Kidney epithelial cell (primary cell): ENCODE results near the gene COL11A2. TPM values are rescaled to one million over a fixed set of nuclear protein-coding genes. Genes with fewer than 3 reads are reported as not detected.

Experiments used
- DNase-seq: peaks from one replicate; pipeline ENCODE4 v3.0.0-alpha.2; 2010; ENCODE audit warnings: low read depth
- H3K27me3 ChIP-seq: 2 replicates; pipeline ENCODE4 v1.6.0; 2011; ENCODE audit warnings: low read length; ENCODE audit not compliant: control insufficient read depth, insufficient read depth
- H3K36me3 ChIP-seq: 2 replicates; pipeline ENCODE4 v1.5.1; 2011; ENCODE audit warnings: low read length; ENCODE audit not compliant: control insufficient read depth, insufficient read depth
- H3K4me3 ChIP-seq: 2 replicates; pipeline ENCODE4 v1.5.1; 2011; ENCODE audit warnings: low read depth, mild to moderate bottlenecking, control low read depth, low read length
- total RNA-seq: library from RNA; depleted of rRNA; stranded (reverse); fragments of >200 nt; gene quantifications from 2 replicates; pipeline ENCODE4 v1.2.3, GENCODE V29; 2015
- TF ChIP-seq, protein P1 (sequence below): IDR thresholded peaks from 2 replicates; pipeline ENCODE4 v1.5.1; 2011; ENCODE audit warnings: mild to moderate bottlenecking, moderate library complexity, low read length, control low read depth, inconsistent platforms; ENCODE audit not compliant: insufficient read depth, poor library complexity, severe bottlenecking

COL11A2 gene
- total RNA-seq, 1 donor from 2014 or later = 0.38 TPM

DNA sequence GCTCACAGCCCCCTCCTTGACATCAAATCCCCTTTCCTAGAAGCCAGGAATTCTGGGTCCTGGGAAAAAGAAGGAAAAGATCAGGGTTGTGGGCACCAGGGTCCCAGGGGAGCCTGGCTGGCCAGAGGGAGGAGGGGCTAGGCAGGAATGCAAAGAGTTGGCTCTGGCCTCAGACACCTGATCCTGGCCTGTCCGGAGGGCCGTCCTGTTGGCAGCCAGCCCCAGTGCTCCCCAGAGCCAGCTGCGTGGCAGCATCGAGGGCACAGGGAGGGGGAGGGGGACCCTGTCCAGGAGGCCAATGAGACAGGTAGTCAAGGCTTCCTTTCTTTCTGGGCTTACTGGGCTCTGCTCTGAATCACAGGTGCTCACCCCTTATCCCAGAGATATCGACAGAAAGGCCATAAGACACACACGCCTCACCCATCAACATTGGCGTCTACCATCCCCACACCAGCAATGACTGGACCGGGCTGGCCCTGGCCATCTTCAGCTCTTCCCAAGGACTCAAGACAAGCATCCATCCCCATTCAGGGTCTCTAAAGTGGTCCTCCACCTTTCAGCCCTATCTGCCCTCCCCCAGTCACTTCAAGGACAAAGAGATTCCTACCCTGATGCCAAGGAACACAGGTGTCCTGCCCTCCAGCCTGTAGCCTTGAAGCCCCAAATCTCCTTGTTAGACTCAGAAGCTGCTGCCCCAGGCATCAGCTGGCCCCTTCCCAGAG lies 723 bp downstream of the COL11A2 start:
- Histone ChIP-seq H3K4me3 (no peak overlapping the region), H3K27me3 (peaks cover 29% of the 10 kb centered on the region), H3K36me3 (peaks cover 2% of the 10 kb centered on the region)
- TF ChIP-seq, protein P1, sequence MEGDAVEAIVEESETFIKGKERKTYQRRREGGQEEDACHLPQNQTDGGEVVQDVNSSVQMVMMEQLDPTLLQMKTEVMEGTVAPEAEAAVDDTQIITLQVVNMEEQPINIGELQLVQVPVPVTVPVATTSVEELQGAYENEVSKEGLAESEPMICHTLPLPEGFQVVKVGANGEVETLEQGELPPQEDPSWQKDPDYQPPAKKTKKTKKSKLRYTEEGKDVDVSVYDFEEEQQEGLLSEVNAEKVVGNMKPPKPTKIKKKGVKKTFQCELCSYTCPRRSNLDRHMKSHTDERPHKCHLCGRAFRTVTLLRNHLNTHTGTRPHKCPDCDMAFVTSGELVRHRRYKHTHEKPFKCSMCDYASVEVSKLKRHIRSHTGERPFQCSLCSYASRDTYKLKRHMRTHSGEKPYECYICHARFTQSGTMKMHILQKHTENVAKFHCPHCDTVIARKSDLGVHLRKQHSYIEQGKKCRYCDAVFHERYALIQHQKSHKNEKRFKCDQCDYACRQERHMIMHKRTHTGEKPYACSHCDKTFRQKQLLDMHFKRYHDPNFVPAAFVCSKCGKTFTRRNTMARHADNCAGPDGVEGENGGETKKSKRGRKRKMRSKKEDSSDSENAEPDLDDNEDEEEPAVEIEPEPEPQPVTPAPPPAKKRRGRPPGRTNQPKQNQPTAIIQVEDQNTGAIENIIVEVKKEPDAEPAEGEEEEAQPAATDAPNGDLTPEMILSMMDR = no peak
- no peak for DNase-seq

DNA sequence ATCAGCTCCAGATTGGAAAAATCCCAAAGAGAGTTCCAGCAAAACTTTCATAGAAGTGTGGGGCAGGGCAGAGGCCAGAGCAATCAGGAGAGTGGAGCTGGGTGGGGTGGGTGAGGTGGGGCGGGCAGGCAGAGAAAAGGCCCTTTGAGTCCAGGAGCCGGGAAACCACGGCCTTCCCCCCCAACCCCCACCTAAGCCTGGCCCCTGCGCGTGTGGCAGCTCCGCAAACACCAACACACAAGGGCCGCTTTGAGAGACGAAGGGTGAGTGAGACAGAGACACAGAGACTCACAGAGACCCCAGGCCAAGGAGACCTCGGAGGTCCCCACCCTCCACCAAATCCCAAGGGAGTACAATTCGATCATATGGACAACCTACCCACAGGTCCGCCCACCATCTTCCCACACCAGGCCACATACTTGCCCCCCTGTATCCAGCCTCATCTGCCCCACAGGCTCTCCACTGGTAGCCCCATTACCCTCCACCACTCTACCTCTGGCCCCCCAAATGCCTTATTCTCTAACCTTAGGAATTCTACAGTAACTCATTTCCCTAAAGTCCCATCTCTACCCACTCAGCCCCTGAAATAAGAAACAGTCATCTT lies 1.7 kb downstream of the COL11A2 start:
- TF ChIP-seq, protein P1 = no peak
- DNase-seq = no peak
- Histone ChIP-seq H3K4me3 (no peak overlapping the region), H3K36me3 (peaks cover 2% of the 10 kb centered on the region), H3K27me3 (peaks cover 36% of the 10 kb centered on the region)

DNA sequence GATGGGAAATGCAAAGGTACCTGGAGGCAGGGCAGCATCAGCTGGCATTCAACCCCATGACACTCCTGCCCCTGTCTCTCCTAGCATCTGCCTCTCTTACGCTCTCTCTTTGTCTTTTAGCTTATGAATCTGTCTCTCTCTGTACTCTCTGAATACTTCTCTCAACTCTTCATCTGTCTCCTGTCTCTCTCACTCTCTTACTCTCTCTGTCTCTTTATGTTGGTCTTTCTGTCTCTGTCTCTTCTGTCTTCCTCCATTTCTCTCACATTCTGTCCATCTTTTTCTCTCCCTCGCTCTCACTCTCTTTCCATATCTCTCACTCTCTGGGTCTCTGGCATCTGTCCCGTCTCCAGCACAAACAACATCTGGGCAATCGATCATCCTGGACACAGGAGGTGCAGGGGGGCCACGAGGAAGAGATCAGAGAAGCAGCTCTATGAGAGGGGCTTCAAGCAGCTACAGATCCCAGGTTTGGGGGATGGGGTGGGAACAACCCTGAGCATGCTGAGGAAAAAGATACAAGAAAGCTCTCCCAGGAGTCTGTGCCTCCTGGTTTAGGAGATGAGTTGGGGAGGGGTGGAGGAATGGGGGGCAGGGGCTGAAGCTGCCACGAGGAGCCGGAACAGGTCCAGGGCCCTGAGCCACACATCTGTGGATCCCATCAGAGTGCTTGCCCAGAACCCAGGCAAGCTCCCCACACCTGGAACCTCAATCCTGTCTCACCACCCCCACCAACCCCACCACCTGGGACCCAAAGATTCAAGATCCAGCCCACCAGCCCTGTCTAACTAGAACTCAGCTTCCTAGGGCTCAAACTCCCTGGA lies 2.4 kb downstream of the COL11A2 start:
- H3K27me3 ChIP-seq = peaks cover 36% of the 10 kb centered on the region
- no peak overlapping the region for H3K4me3 ChIP-seq

DNA sequence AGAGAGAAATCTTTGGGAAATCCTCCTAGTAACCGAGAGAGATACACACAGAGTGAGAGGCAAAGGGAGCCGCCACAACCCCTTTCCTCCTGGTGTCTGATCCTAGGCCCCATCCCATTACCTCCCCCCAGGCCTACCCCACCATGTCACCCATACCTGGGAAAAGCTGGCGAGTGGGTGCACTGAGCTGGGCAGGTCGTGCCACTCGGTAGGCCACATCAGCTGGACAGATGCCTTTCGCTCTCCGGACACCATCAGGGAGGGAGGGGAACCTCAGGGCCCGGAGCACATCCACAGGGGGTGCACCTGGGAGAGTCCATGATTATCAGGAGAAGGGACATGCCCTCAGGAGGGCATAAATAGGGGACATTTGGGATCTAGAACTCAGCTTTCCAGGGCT lies 3.1 kb downstream of the COL11A2 start:
- Histone ChIP-seq H3K36me3 (no peaks in the 10 kb centered on the region), H3K27me3 (peaks cover 36% of the 10 kb centered on the region), H3K4me3 (no peak overlapping the region)
- TF ChIP-seq, protein P1 = no peak
- no peak for DNase-seq

More for the DNA sequence above, 2.4 kb downstream of the COL11A2 start:
- H3K36me3 ChIP-seq = no peaks in the 10 kb centered on the region
- DNase-seq = no peak
- TF ChIP-seq, protein P1 = no peak

DNA sequence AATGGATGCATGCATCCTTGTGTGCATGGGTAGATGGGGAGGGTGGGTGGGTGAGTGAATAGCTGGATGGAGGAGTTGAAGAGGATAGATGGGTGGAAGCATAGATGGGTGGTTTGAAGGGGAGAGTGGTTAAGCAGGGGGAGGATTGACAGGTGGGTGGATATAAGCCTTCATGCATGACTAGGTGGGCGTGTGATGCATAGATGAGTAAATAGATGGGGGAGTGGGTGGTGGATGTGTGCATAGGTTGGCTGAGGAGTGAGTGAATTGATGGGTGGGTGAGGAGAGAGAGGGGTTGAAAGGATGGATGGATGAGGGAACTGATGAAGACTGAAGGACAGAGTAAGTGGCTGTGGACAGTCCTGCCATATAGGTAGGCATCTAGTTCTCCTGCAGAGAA lies 4.5 kb downstream of the COL11A2 start:
- H3K4me3 ChIP-seq = no peak overlapping the region
- H3K36me3 ChIP-seq = no peaks in the 10 kb centered on the region
- DNase-seq = no peak
- TF ChIP-seq, protein P1 = no peak
- peaks cover 33% of the 10 kb centered on the region for H3K27me3 ChIP-seq
